IPS DF 4.7 (cell line): Measurements from ENCODE around the gene ADAMTSL2.

Experiments used
- DNase-seq: peaks from one replicate; pipeline ENCODE4 v3.0.0-alpha.2; 2013; ENCODE audit warnings: low spot score; ENCODE audit errors: extremely low read depth

The ADAMTSL2 gene

DNA sequence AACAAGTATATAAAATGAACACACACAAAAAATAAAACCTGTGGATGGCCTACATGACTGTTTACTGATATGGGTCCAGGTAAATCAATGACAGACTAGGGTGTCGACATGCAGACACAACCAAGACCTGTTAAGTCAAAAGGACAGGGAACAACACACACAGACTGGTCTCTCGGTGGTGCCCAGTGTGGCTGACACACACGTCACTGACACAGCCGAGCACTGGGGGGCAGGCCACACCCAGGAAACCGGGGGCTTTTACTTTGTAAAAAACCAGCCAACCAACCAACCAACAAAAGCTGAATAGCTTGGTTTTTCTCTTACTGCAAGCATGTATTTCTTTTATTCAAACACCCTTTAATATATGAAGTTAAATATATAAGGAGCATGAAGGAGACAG lies 69.7 kb downstream of the ADAMTSL2 start:
- no peak for DNase-seq

DNA sequence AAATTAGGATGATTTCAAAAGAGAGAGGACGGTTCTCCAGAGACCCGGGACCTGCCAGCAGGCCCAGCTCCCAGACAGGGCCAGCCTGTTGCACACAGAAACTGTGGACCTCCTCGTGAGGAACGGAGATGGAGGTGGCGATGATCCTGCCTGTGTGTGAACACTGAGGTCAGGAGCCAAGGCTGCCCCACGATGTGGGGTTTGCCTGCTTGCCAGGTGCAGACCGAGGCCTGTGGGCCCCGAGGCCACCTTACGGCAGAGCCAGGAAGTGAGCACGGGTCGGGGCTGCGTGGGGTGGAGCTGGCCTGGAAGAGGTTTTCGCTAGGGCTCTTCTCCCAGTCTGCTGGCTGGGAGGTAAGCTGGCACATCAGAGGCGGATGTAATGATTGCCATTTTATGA lies 70.4 kb downstream of the ADAMTSL2 start:
- no peak for DNase-seq

DNA sequence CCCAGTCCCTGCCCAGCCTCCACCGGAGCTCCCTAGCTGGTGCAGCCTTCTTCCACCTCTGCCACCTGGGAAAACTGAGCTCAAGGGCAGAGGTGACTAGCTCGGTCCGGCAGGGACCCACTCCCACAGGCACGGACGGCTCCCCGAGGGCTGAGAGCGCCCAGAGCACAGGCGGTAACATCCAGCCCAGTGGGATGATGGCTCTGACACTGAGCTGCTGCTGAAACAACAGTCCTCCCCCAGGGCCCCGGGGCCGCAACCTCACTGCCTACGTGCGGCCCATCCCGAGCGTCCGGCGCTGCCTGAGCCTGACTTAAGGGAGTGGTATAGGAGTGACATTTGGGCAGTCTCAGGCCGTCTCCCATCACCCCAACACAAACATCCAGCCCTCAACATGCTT lies 70.9 kb downstream of the ADAMTSL2 start:
- DNase-seq, result no peak

DNA sequence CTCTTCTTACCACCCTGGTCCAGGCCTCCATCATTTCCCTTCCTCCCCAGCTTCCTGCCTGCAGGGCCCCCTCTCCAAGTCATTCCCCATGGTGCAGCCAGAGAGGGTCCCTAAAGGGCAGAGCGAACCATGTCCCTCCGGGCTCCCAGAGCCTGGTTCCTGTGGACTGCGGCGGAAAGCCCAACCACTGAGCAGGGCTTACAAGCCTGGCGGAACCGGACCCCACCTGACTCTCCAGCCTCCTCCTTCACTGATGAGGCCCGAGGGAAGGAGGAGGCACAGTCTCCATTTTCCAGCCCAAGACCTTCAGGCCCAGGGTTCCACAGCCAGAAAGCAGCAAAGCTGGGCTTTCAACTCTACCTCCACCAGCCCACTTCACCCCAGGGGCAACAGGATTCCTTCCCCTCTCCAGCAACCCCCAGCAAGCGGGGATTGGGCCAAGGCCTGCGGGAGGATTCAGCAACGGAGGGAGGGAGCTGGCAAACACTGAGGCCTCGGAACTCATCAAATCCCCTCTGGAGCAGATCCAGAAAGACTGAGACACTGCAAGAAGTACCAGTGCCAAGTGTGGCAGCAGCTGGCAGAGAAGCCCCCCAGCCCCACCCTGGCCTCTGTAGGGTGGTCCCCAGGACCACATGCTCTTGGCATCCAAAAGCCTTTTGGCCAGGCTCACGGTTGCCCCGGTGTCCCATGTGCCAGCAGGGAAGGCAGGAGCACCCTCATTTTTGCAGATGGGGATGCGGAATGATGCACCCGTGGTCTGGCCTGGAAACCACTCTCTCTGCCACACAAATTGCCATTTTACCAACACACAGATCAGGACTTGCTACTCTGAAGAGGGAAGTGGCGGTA lies 71.6 kb downstream of the ADAMTSL2 start:
- DNase-seq, result no peak

DNA sequence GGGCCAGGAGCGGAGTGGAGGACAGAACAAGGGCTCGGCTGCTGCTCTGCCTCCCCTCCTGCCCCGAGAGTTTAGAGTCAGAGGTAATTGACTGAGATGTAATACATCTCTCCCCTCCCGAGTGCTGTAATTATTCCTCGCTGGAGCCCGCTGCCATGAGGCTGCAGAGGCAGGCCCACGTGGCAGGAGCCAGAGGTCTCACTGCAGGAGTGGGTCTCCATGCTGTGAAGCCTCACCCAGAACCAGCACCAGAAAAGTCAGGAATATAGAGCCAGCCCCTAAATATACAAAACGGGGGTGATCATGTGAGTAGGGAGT lies 72.2 kb downstream of the ADAMTSL2 start:
- no peak for DNase-seq

DNA sequence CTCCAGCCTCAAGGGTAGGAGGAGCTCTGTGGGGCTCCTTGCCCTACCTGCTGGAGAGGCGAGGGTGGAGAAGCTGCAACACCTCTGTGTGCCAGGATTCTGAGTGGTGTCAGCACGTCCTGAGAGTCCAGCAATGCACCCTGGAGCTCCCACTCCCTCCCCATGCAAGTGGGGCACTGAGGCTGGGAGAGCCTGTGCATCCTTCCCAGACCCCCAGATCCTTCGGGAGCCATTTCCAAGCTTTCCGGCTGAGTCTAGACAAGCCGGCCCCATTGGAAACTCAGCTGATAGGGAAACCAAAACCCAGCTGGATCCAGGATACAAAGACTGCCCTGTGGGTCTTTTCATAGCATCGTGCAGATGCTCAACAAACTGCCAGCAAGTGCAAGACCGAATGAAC lies 72.9 kb downstream of the ADAMTSL2 start:
- DNase-seq, result no peak

DNA sequence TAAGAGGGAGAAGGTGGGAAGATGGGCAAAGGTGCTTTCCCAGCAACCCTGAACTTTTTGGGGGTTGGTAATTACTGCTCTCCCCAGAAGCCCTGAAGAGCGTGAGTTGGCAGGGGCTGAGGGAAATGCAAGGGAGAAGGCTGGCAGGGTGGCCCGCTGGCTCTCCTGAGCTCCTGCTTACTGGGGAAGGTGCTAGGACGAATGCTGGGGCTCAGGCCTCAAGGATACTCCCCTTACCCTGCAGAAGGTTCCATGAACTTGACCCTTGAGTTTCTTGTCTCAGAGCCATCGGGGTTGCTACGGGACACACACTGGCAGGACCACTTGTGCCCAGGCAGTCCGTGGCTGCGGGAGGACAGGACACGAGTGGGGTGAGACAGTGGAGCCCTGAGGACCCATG lies 73.5 kb downstream of the ADAMTSL2 start:
- DNase-seq, result no peak

DNA sequence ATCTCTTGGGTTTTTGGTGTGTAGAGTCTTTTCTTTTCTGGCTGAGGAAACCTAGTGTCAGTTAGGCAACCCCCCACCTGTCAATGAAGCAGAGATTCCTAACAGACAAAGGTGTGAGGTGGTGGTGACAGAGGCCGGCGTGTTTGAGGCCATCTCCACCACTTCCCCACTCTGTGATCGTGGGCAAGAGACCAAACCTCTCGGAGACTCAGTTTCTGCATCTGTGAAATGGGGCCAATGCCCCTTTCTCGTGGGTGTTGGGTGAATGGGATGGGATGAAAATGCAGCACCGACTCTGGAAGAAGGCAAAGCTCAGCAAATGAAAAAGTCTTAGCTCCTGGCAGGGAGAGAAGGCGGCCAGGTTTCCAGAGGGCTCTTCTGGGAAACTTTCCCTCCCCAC lies 73.9 kb downstream of the ADAMTSL2 start:
- no peak for DNase-seq

DNA sequence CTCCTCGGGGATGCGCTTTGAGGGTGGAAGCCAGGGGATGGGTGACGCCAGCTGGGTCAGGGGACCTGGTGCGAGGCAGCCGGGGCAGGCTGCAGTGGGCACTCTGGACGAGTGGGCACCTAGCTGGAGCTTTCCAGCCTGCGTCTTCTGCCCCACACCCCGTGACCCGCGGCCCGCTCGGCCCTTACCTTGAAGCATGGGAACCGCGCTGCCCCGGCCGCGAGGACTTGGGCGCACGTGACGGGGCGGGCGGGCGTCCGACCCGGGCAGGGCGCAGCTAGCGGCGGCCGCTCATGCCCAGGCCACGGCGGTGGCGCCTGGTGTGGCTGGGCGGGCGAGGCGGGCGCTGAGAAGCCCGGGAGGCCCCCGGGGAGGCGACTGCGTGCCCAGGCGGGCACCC lies 74.4 kb downstream of the ADAMTSL2 start:
- no peak for DNase-seq

DNA sequence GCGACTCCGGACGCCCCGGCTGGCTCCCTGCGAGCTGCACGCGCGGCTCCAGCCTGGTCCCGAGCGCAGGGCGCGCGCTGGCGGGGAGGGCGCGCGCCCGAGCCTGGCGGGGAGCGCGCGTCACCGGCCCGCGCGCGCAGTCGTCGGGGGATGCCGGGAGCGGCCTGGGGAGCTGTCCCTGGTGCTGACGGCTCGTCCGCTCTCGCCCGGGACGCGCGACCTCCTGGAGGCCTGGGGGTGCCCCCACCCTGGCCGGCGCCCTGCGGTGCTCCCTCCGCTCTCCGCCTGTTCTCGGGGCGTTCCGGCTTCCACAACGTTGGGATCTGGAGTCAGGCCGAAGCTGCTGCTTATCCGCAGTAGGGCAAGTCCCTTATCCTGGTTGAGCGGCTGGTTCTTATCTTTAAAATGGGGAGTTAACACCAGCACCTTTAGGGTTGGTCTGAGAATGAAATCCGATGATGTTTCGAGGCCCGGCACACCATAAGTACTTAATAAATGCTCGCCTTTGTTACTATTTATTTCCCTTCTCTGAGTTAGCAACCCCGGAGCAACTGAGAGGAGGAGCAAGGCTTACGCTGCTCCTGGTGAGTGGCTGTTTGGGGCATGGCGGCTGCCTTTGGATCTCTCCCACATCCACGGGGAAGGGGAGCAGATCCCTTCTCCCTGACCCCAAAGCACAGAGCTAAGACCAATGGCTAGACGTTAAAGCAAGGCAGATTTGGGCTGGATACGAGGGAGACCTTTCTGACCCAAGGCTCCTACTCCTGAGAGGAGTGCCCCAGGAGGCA lies 75.0 kb downstream of the ADAMTSL2 start, which contains the start of gene FAM163B:
Gene FAM163B (minus strand): TSS at position 79 of the 788 bp plus-strand sequence. CDS start 29,166 bp downstream, outside the sequence.
- DNase-seq, result no peak

DNA sequence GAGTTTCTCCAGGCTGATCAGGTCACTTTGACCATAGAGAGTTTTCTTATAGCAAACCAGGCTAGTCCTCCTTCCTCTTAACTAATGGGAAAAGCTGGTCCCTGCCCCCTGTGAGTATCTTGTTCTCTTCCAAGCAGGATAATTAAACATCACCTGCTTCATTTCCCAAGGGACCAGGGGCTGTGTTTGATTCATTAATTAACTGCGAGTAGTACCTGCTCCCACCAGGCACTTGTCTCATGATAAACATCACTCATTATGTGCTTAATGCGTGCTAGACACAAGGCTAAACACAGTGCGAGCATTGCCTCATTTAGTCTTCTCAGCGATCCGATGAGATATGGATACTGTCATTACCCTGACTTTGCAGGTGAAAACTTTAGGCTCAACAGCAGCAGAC lies 76.3 kb downstream of the ADAMTSL2 start:
- no peak for DNase-seq

DNA sequence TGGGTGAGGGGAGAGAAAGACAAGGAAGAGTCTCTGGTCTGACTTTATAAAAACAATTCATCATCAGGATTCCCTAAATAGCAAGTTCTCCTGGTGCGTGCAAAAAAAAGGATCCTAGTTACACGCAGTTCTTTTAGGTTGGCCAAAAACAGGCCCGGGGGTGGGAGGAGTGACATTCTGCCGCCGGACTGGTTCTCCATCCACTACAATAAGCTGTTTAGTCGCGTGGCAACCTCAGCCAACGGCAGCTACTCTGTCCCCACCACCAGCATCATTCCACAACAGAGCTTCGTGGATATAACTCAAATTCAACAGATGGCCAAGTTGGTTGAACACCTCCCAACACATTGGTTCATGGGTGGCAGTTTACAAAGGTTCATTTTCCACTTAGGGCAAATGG lies 77.5 kb downstream of the ADAMTSL2 start:
- no peak for DNase-seq

DNA sequence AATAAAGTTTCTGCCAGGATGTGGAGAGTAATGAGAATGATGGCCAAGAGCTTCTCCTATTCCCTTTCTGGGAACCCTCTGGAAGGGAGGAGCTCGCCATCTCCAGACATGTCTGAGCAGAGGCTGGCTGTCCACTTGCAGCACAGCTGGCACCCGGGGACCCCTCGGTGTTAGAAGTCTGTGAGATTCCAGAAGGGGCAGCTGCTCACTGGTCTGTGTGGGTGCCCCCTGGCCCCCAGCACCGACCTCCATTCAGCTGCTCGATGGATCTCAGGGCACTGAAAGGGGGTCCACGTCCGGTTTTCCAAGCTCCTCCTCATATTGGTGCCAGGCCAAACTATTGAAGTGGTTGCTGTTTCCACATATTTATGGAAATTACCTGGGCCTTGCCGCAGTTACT lies 78.3 kb downstream of the ADAMTSL2 start:
- DNase-seq, result no peak

DNA sequence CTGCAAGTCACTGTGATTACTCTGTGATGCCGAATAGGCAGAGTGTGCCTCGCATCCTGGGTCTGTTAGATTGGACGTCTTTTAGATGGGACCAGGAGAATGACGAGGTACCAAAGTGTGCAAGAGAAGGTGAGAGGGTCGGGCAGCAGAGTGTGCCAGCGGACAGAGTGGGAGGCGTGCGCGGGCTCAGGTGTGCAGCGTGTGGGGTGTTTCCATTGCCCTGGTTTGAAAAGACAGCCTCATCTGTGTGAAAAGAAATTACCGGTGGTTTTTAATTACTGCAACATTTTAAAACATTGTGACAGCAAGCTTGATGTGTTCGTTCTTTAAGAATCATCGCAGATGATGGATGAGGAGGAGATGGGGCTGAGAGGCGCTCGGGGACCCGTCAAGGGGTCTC lies 78.9 kb downstream of the ADAMTSL2 start:
- DNase-seq, result no peak

DNA sequence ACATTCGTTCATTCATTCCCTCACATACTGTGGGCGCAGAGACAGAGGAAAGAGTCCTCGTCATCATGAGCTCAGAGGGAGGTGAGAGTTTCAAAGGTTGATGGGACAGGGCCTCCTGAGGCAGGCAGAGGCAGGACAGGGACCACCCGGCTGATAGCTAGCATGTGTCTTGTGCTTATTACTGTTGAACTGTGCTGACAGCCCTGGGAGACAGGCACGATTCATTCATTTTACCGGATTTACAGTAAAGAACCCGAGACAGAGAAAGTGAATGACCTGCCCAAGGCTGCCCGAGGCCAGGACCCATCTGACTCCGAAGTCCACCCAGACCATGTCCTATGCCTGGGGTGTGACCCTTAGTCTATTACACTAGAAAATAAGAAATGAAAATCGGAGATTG lies 79.6 kb downstream of the ADAMTSL2 start:
- DNase-seq, result no peak

DNA sequence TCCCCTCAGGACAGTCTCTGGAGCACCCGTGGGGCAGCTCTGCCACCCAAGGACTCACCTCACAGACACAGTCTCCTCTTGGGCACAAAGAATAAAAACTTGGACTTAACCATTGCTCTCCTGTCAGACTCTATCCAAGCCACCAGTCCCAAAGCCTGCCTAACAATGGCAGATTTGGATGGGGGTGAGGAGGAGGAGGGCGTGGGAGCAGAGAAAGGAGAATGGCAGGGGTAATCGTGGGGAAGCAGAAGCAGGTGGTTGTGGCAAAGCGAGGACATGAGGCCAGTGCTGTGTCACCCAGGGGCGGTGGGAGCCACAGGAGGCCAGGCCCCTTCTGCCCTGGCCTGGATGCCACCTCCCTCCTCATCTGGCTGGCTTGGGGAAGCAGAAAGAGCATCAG lies 80.2 kb downstream of the ADAMTSL2 start:
- DNase-seq, result no peak

DNA sequence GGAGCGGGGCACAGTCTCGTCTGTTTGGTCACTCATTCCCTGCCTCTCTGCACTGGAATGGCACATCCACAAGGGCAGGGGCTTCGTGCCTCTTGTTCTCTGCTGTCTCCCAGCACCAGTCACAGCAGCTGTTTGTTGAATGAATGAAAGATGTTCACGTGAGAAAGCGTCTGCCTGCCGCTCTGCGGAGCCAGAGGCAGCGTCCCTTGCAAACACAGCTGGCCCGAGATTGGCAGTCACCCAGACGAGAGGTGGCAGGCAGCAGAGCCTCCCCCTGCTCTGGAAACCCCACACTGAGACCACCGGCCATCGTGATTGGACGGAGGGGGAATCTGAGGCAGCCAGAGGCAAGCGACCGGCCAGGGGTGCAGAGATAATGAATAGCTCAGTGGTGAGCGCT lies 80.7 kb downstream of the ADAMTSL2 start:
- no peak for DNase-seq

DNA sequence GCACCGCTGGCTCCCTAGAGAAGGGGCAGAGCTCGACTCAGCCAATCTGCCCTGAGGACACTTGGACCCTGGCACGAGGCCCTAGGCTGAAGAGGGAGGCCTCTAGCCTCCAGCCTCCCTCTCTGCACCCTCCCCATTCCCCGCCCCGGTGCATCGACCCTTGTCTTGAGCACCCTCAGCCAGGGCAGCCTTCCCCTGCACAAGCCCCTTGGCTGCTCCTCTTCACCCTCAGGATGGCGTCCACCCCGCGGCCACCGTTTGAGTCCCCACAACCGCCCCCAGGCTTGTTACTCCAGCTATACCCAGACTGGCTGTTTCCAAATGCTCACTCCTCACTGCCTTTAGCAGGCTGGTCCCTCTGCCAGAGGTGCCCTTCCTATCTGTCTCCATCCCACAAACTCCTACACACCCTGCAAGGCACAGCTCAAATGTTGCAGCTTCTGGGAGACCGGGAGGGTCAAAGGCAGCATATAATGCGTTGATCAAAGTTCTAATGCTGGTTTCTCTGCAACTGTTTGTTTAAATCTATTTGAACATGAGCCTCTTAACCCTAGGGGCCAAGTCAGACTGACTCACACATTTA lies 81.2 kb downstream of the ADAMTSL2 start:
- no peak for DNase-seq

DNA sequence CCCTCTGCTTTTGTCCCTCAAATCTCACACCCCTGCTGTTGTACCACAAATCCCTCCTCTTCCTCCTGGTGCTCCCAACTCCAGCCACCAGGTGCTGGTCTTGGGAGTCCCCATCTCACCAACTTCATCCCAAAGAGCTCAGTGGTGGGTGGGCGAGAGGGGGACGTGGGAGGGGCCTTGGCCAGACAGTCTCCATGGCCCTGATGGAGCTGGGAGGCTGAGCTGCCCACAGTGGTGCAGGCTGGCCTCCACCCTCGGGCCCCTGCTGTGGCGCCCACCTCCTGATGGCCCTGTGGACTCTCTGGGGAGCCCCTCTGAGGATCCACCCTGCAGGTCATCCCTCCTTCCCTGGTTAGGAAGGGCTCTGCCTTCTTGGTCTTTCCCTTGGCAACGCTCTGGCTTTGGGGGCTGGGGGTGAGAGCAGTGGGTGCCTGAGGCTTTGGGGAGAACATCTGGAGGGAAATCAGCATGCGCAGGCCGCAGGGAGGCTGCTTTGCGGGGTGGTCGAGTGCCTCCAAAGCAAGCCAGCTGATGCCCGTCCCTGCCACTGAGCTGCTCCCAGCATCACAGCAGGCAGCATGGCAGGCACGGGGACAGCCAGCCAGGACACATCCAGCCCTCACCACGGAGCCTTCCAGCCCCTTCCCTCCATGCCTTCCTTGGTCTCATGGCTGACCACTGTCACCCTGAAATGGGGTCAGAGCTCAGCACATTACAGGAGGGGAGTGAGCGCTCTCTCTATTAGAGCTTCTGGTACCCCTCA lies 82.3 kb downstream of the ADAMTSL2 start:
- no peak for DNase-seq

DNA sequence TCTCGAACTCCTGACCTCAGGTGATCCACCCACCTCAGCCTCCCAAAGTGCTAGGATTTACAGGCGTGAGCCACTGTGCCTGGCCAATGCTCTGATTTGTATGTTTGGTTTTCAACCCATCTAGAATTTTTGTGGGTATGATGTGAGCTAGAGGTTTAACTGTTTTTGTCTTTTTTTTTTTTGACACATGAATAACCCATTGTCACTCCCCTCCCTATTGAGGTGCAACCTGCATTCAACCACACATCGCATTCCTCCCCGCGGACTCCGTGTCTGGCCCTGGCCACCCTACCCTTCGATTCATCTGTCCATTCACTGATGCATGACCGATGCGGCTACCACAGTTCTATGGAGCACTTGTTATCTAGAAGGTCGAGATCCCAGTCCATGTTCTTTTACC lies 84.2 kb downstream of the ADAMTSL2 start:
- no peak for DNase-seq

DNA sequence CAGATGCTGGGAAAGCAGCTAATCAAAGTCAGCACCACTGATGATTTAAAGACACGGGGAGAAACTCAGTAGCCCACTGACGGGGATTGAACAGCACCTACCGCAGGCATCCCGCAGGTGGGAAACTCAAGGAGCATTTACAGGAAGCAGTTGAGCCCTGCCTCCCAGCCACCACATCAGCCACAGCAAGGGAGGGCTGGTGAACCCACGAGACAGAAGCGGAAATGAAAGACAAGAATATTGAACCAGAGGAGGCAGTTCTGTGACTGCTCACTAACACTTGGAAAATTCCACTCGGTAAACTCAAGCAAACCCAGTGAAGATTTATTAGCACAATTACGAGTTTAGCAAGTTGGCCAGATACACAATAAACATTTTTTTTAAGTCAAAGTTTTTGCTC lies 85.3 kb downstream of the ADAMTSL2 start:
- no peak for DNase-seq
